Astrocyte (in vitro differentiated cells and primary cell): ENCODE results near the gene CCL22. TPM values are rescaled to one million over a fixed set of nuclear protein-coding genes. Genes with fewer than 3 reads are reported as not detected.

Experiments
- DNase-seq: peaks from one replicate; pipeline ENCODE4 v3.0.0-alpha.2; 2010; ENCODE audit warnings: low read depth
- FAIRE-seq: peaks from 2 replicates; lab custom pipeline; 2011; peaks lifted over from hg19 to GRCh38; lab: Jason Lieb, UNC
- H2AFZ ChIP-seq: 2 replicates; pipeline ENCODE4 v1.6.0; 2012; ENCODE audit warnings: low read depth, low read length, inconsistent platforms
- H3K27ac ChIP-seq: 2 replicates; pipeline ENCODE4 v1.5.1; 2011; ENCODE audit warnings: low read depth, low read length, inconsistent platforms
- H3K27me3 ChIP-seq: 2 replicates; pipeline ENCODE4 v1.6.0; 2011; ENCODE audit warnings: low read length, inconsistent platforms; ENCODE audit not compliant: insufficient read depth
- H3K36me3 ChIP-seq: 2 replicates; pipeline ENCODE4 v1.5.1; 2011; ENCODE audit warnings: low read length, inconsistent platforms; ENCODE audit not compliant: insufficient read depth
- H3K4me1 ChIP-seq: 2 replicates; pipeline ENCODE4 v1.5.1; 2011; ENCODE audit warnings: low read length, inconsistent platforms; ENCODE audit not compliant: insufficient read depth
- H3K4me2 ChIP-seq: 2 replicates; pipeline ENCODE4 v1.6.0; 2012; ENCODE audit warnings: low read length, inconsistent platforms
- H3K4me3 ChIP-seq: 2 replicates; pipeline ENCODE4 v1.5.1; 2011; ENCODE audit warnings: low read depth, mild to moderate bottlenecking, low read length, inconsistent platforms; ENCODE audit not compliant: insufficient read depth
- H3K79me2 ChIP-seq: 2 replicates; pipeline ENCODE4 v1.6.0; 2012; ENCODE audit warnings: mild to moderate bottlenecking, low read length, inconsistent platforms; ENCODE audit not compliant: insufficient read depth
- H3K9ac ChIP-seq: 2 replicates; pipeline ENCODE4 v1.6.0; 2012; ENCODE audit warnings: mild to moderate bottlenecking, low read length, inconsistent platforms
- H3K9me3 ChIP-seq: 2 replicates; pipeline ENCODE4 v1.5.1; 2012; ENCODE audit warnings: low read depth, mild to moderate bottlenecking, low read length, inconsistent platforms; ENCODE audit not compliant: insufficient read depth
- H4K20me1 ChIP-seq: 2 replicates; pipeline ENCODE4 v1.6.0; 2012; ENCODE audit warnings: low read length, inconsistent platforms; ENCODE audit not compliant: insufficient read depth
- H3K27ac Mint-ChIP-seq: one replicate; pipeline ENCODE4 v1.8.0; 2021; ENCODE audit warnings: mild to moderate bottlenecking, mixed read lengths; ENCODE audit not compliant: unreplicated experiment
- H3K27me3 Mint-ChIP-seq: one replicate; pipeline ENCODE4 v1.8.0; 2021; ENCODE audit warnings: low read depth, mixed read lengths; ENCODE audit not compliant: unreplicated experiment
- H3K36me3 Mint-ChIP-seq: one replicate; pipeline ENCODE4 v1.8.0; 2021; ENCODE audit warnings: low read depth, mixed read lengths; ENCODE audit not compliant: unreplicated experiment
- H3K4me1 Mint-ChIP-seq: one replicate; pipeline ENCODE4 v1.8.0; 2021; ENCODE audit warnings: low read depth, mixed read lengths; ENCODE audit not compliant: unreplicated experiment
- H3K4me3 Mint-ChIP-seq: one replicate; pipeline ENCODE4 v1.8.0; 2021; ENCODE audit warnings: mild to moderate bottlenecking, moderate library complexity, mixed read lengths; ENCODE audit not compliant: unreplicated experiment
- H3K9me3 Mint-ChIP-seq: one replicate; pipeline ENCODE4 v1.8.0; 2021; ENCODE audit warnings: mild to moderate bottlenecking, mixed read lengths; ENCODE audit not compliant: unreplicated experiment
- CTCF ChIP-seq: IDR thresholded peaks from 2 replicates; pipeline ENCODE4 v1.5.1; 2011; ENCODE audit warnings: low read depth, mild to moderate bottlenecking, inconsistent platforms, low read length, moderate library complexity; ENCODE audit not compliant: insufficient read depth
- EZH2 ChIP-seq: IDR thresholded peaks from 2 replicates; pipeline ENCODE4 v1.6.1; 2012; ENCODE audit warnings: mild to moderate bottlenecking, low read length, inconsistent platforms; ENCODE audit not compliant: insufficient read depth
- total RNA-seq: library from RNA; stranded (reverse); gene quantifications from 2 replicates; pipeline ENCODE4 v1.2.1, GENCODE V29; 2021

The CCL22 gene
- total RNA-seq, 1 donor from 2014 or later: not detected

- H3K79me2 ChIP-seq: no peaks in the 10 kb centered on the region
- no peak for TF ChIP-seq EZH2
- TF ChIP-seq CTCF: no peak
Observed at GRCh38 chr16:57388359-57389086, 29.9 kb downstream of the CCL22 start.

DNA sequence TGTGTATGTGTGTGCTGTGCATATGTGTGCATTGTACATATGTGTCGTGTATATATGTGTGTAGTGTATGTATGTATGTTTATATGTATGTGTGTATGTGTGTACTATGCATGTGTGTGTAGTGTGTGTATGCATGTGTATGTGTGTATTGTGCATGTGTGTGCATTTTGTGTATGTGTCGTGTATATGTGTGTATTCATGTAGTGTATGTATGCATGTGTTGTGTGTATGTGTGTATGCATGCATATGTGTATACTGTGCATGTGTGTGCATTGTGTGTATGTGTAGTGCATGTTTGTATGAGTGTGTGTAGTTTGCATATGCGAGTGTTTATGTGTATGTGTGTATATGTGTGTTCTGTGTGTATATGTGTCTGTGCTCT is 30.5 kb downstream of the CCL22 start:
- H3K4me3 ChIP-seq: no peak overlapping the region
- Mint-ChIP-seq H3K9me3 (peaks cover 6% of the 10 kb centered on the region), H3K4me1 (peaks cover 4% of the 10 kb centered on the region), H3K4me3 (no peak overlapping the region), H3K36me3 (no peaks in the 10 kb centered on the region), H3K27me3 (peaks cover 12% of the 10 kb centered on the region), H3K27ac (no peak overlapping the region)
- H2AFZ ChIP-seq: no peak overlapping the region
- FAIRE-seq (no peak), DNase-seq (no peak)
- TF ChIP-seq CTCF: no peak
- no peak for TF ChIP-seq EZH2
- no peak overlapping the region for H3K4me2 ChIP-seq
- no peaks in the 10 kb centered on the region for H3K36me3 ChIP-seq
- H3K9ac ChIP-seq: no peak overlapping the region
- H3K79me2 ChIP-seq: no peaks in the 10 kb centered on the region
- no peaks in the 10 kb centered on the region for H3K9me3 ChIP-seq
- no peaks in the 10 kb centered on the region for H3K4me1 ChIP-seq
- no peaks in the 10 kb centered on the region for H4K20me1 ChIP-seq
- H3K27ac ChIP-seq: no peak overlapping the region
- peaks cover 9% of the 10 kb centered on the region for H3K27me3 ChIP-seq

More at GRCh38 chr16:57388359-57389086, 29.9 kb downstream of the CCL22 start:
- peaks cover 12% of the 10 kb centered on the region for H3K27me3 Mint-ChIP-seq
- H3K4me3 Mint-ChIP-seq: no peak overlapping the region
- Histone ChIP-seq H3K36me3 (no peaks in the 10 kb centered on the region), H2AFZ (no peak overlapping the region), H3K27me3 (peaks cover 9% of the 10 kb centered on the region), H3K4me3 (no peak overlapping the region), H3K9me3 (no peaks in the 10 kb centered on the region), H3K4me1 (no peaks in the 10 kb centered on the region), H4K20me1 (no peaks in the 10 kb centered on the region), H3K27ac (no peak overlapping the region), H3K9ac (no peak overlapping the region), H3K4me2 (no peak overlapping the region)
- H3K36me3 Mint-ChIP-seq: no peaks in the 10 kb centered on the region
- H3K9me3 Mint-ChIP-seq: peaks cover 6% of the 10 kb centered on the region
- peaks cover 9% of the 10 kb centered on the region for H3K4me1 Mint-ChIP-seq
- no peak overlapping the region for H3K27ac Mint-ChIP-seq
- FAIRE-seq: no peak
- no peak for DNase-seq

DNA sequence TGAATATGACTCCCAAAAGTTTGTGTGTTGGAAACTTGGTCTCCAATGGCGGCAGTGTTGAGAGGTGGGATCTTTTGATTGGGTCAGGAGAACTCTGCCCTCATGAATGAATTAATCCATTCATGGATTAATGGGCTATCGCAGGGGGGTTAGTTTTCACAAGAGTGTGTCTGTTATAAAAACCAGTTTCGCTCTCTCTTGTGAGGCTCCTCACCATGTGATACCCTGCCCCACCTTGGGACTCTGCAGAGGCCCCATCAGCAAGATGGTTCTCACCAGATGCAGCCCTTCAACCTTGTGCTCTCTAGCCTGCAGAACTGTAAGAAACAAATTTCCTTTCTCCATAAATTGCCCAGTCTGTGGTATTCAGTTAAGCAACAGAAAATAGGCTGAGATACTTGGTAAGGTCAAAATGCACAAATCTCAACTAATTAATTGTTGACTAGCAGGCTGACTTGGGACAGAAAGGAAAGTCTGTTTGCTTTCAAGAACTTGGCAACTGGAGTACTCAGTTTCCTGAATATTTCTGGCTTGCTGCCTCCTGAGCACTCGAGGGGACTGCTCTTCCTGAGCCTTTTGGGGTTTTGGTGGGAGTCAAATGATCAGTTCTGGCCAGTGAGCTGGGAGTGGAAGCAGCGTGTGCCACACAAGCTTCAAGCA is 32.2 kb downstream of the CCL22 start:
- Mint-ChIP-seq H3K9me3 (peaks cover 6% of the 10 kb centered on the region), H3K27ac (no peak overlapping the region), H3K27me3 (peaks cover 12% of the 10 kb centered on the region), H3K4me3 (no peak overlapping the region), H3K36me3 (peaks cover 2% of the 10 kb centered on the region), H3K4me1 (peaks cover 3% of the 10 kb centered on the region)
- no peak for TF ChIP-seq EZH2
- TF ChIP-seq CTCF: no peak
- Histone ChIP-seq H3K79me2 (no peaks in the 10 kb centered on the region), H4K20me1 (no peaks in the 10 kb centered on the region), H3K27me3 (peaks cover 9% of the 10 kb centered on the region), H2AFZ (no peak overlapping the region), H3K4me2 (no peak overlapping the region), H3K4me1 (no peaks in the 10 kb centered on the region), H3K9ac (no peak overlapping the region), H3K9me3 (peaks cover 3% of the 10 kb centered on the region), H3K4me3 (no peak overlapping the region), H3K27ac (no peak overlapping the region), H3K36me3 (no peaks in the 10 kb centered on the region)
- DNase-seq (no peak), FAIRE-seq (no peak)
